ENCODE data around the gene CLCN1.

Gene CLCN1

GRCh38 chr7:143316492-143316891 lies 581 bp downstream of the CLCN1 start:
- DNase-seq (ENCODE audit: low read depth in 1 of 2, low spot score in 1 of 2) = peak in 1 of 2 experiments; percentile 65
- Histone ChIP-seq H3K4me3 (replicated peaks; ENCODE audit: insufficient read depth, low read length) (no peak overlapping the region), H3K27me3 (ENCODE audit: insufficient read depth, poor library complexity, severe bottlenecking) (no peaks in the 10 kb centered on the region), H3K27ac (replicated peaks) (no peak overlapping the region)
- no peak for TF ChIP-seq REST (IDR thresholded peaks at IDR 0.05; ENCODE audit: insufficient replicate concordance, low read depth)
- no peak for TF ChIP-seq GABPA (IDR thresholded peaks at IDR 0.05; ENCODE audit: low read depth)
- no peak for TF ChIP-seq POLR2AphosphoS5 (IDR thresholded peaks at IDR 0.05; ENCODE audit: low read depth)
- no peak for TF ChIP-seq SPI1 (IDR thresholded peaks at IDR 0.05; ENCODE audit: borderline replicate concordance, low read depth)
- TF ChIP-seq CTCF (IDR thresholded peaks at IDR 0.05; ENCODE audit: insufficient read depth, low read length) = no peak

- peak in 1 of 2 experiments; percentile 85 for DNase-seq (ENCODE audit: low read depth in 1 of 2, low spot score in 1 of 2)
- H3K27ac ChIP-seq (replicated peaks) = no peak overlapping the region
Measured at GRCh38 chr7:143318661-143319060, 2.8 kb downstream of the CLCN1 start.

GRCh38 chr7:143320620-143321019 lies 4.7 kb downstream of the CLCN1 start:
- H3K27me3 ChIP-seq (ENCODE audit: insufficient read depth, poor library complexity, severe bottlenecking) = no peaks in the 10 kb centered on the region
- H3K4me3 ChIP-seq (replicated peaks; ENCODE audit: insufficient read depth, low read length) = no peak overlapping the region
- no peak overlapping the region for H3K27ac ChIP-seq (replicated peaks)
- no peak for DNase-seq (ENCODE audit: low read depth in 1 of 2, low spot score in 1 of 2)
- no peak for TF ChIP-seq POLR2AphosphoS5 (IDR thresholded peaks at IDR 0.05; ENCODE audit: low read depth)
- TF ChIP-seq SPI1 (IDR thresholded peaks at IDR 0.05; ENCODE audit: borderline replicate concordance, low read depth) = no peak
- TF ChIP-seq GABPA (IDR thresholded peaks at IDR 0.05; ENCODE audit: low read depth) = no peak
- TF ChIP-seq REST (IDR thresholded peaks at IDR 0.05; ENCODE audit: insufficient replicate concordance, low read depth) = no peak
- TF ChIP-seq CTCF (IDR thresholded peaks at IDR 0.05; ENCODE audit: insufficient read depth, low read length) = no peak

More at GRCh38 chr7:143318661-143319060, 2.8 kb downstream of the CLCN1 start:
- Histone ChIP-seq H3K27me3 (ENCODE audit: insufficient read depth, poor library complexity, severe bottlenecking) (no peaks in the 10 kb centered on the region), H3K4me3 (replicated peaks; ENCODE audit: insufficient read depth, low read length) (no peak overlapping the region)
- TF ChIP-seq GABPA (IDR thresholded peaks at IDR 0.05; ENCODE audit: low read depth) (no peak), REST (IDR thresholded peaks at IDR 0.05; ENCODE audit: insufficient replicate concordance, low read depth) (no peak), SPI1 (IDR thresholded peaks at IDR 0.05; ENCODE audit: borderline replicate concordance, low read depth) (no peak), POLR2AphosphoS5 (IDR thresholded peaks at IDR 0.05; ENCODE audit: low read depth) (no peak), CTCF (IDR thresholded peaks at IDR 0.05; ENCODE audit: insufficient read depth, low read length) (no peak)

All from HL-60 (cell line).